Ishikawa (cell line): ENCODE results near the gene ARFGEF3.

Experiments used
- CEBPB ChIP-seq: IDR thresholded peaks from 2 replicates; pipeline ENCODE4 v1.6.1; 2012
- CREB1 ChIP-seq: IDR thresholded peaks from 2 replicates; pipeline ENCODE4 v1.6.1; 2012; ENCODE audit warnings: low read depth
- EGR1 ChIP-seq: IDR thresholded peaks from 2 replicates; pipeline ENCODE4 v1.6.1; 2012
- EP300 ChIP-seq: IDR thresholded peaks from 2 replicates; pipeline ENCODE4 v1.6.1; 2012; ENCODE audit warnings: borderline replicate concordance
- FOXM1 ChIP-seq: IDR thresholded peaks from 2 replicates; pipeline ENCODE4 v1.6.1; 2012; ENCODE audit warnings: low read depth, borderline replicate concordance
- MAX ChIP-seq: IDR thresholded peaks from 2 replicates; pipeline ENCODE4 v1.6.1; 2012
- NFIC ChIP-seq: IDR thresholded peaks from 2 replicates; pipeline ENCODE4 v1.6.1; 2012
- RAD21 ChIP-seq: IDR thresholded peaks from 2 replicates; pipeline ENCODE4 v1.6.1; 2012; ENCODE audit warnings: low read depth
- REST ChIP-seq: IDR thresholded peaks from 2 replicates; pipeline ENCODE4 v1.6.1; 2012; ENCODE audit warnings: low read depth, mild to moderate bottlenecking
- TAF1 ChIP-seq: IDR thresholded peaks from 2 replicates; pipeline ENCODE4 v1.6.1; 2012; ENCODE audit warnings: low read depth, mild to moderate bottlenecking
- TCF12 ChIP-seq: IDR thresholded peaks from 2 replicates; pipeline ENCODE4 v1.6.1; 2012; ENCODE audit warnings: low read depth
- TEAD4 ChIP-seq: IDR thresholded peaks from 2 replicates; pipeline ENCODE4 v1.6.1; 2012
- USF1 ChIP-seq: IDR thresholded peaks from 2 replicates; pipeline ENCODE4 v1.6.1; 2012
- YY1 ChIP-seq: IDR thresholded peaks from 2 replicates; pipeline ENCODE4 v1.6.1; 2012; ENCODE audit warnings: low read depth
- ZBTB7A ChIP-seq: IDR thresholded peaks from 2 replicates; pipeline ENCODE4 v1.6.1; 2012; ENCODE audit warnings: low read depth

Gene ARFGEF3

GRCh38 chr6:138309695-138310094 lies 148.0 kb downstream of the ARFGEF3 start:
- TF ChIP-seq TEAD4 (no peak), NFIC (no peak), CEBPB (no peak)

- no peak for TF ChIP-seq EGR1
- peak; percentile 70 for TF ChIP-seq NFIC
- TF ChIP-seq TEAD4, result no peak
- TF ChIP-seq EP300, result no peak
Measured at GRCh38 chr6:138310294-138310693, 148.6 kb downstream of the ARFGEF3 start.

GRCh38 chr6:138310821-138311220 lies 149.1 kb downstream of the ARFGEF3 start:
- TF ChIP-seq NFIC, result no peak
- no peak for TF ChIP-seq USF1
- no peak for TF ChIP-seq MAX
- no peak for TF ChIP-seq CREB1
- TF ChIP-seq YY1, result no peak
- no peak for TF ChIP-seq TEAD4
- TF ChIP-seq ZBTB7A, result no peak
- TF ChIP-seq EGR1, result no peak
- TF ChIP-seq TCF12, result no peak
- TF ChIP-seq EP300, result no peak
- TF ChIP-seq FOXM1, result no peak
- TF ChIP-seq TAF1, result no peak
- no peak for TF ChIP-seq CEBPB

- TF ChIP-seq RAD21, result no peak
Measured at GRCh38 chr6:138311268-138311667, 149.5 kb downstream of the ARFGEF3 start.

GRCh38 chr6:138318741-138319375 lies 157.1 kb downstream of the ARFGEF3 start:
- TF ChIP-seq USF1 (no peak), TEAD4 (no peak), EP300 (no peak), NFIC (no peak), CEBPB (no peak)

GRCh38 chr6:138321934-138322333 lies 160.2 kb downstream of the ARFGEF3 start:
- TF ChIP-seq EP300 (no peak), NFIC (no peak), CREB1 (no peak), REST (no peak), MAX (no peak), EGR1 (no peak), TCF12 (no peak), USF1 (no peak), TAF1 (no peak), FOXM1 (no peak), RAD21 (no peak), TEAD4 (no peak), YY1 (no peak), CEBPB (no peak), ZBTB7A (no peak)

GRCh38 chr6:138323821-138324220 lies 162.1 kb downstream of the ARFGEF3 start:
- TF ChIP-seq FOXM1, result no peak
- TF ChIP-seq TEAD4, result no peak
- no peak for TF ChIP-seq NFIC
- TF ChIP-seq RAD21, result no peak
- TF ChIP-seq EP300, result no peak
- no peak for TF ChIP-seq ZBTB7A
- no peak for TF ChIP-seq MAX
- TF ChIP-seq CEBPB, result no peak
- no peak for TF ChIP-seq YY1
- no peak for TF ChIP-seq TCF12
- no peak for TF ChIP-seq EGR1

- TF ChIP-seq NFIC, result no peak
- TF ChIP-seq REST, result no peak
- TF ChIP-seq USF1, result no peak
- no peak for TF ChIP-seq TEAD4
- no peak for TF ChIP-seq ZBTB7A
- TF ChIP-seq TCF12, result no peak
- no peak for TF ChIP-seq RAD21
- no peak for TF ChIP-seq CREB1
Measured at GRCh38 chr6:138328210-138328609, 166.5 kb downstream of the ARFGEF3 start.
